Anterior cingulate cortex (tissue), 58 donors: ENCODE results near the gene CEP120.

Experiments
- DNase-seq, 58 donors: peaks; one replicate each; lab custom pipeline; 2025; lab: John Stamatoyannopoulos, UW

Gene CEP120

DNA sequence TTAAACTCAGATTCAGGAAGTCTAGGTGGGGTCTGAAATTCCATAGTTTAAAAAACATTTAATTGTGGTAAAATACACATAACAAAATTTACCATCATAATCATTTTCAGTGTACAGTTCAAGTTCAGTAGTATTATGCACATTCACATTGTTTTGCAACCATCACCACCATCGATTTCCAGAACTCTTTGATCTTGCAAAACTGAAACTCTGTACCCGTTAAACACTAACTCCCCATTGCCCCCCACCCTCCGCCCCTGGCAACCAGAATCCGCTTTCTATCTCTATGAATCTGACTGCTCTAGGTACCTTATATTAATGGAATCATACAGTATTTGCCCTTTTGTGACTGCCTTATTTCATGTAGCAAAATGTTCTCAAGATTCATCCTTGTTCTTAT is 117.5 kb downstream of the CEP120 start:
- DNase-seq: no peak

DNA sequence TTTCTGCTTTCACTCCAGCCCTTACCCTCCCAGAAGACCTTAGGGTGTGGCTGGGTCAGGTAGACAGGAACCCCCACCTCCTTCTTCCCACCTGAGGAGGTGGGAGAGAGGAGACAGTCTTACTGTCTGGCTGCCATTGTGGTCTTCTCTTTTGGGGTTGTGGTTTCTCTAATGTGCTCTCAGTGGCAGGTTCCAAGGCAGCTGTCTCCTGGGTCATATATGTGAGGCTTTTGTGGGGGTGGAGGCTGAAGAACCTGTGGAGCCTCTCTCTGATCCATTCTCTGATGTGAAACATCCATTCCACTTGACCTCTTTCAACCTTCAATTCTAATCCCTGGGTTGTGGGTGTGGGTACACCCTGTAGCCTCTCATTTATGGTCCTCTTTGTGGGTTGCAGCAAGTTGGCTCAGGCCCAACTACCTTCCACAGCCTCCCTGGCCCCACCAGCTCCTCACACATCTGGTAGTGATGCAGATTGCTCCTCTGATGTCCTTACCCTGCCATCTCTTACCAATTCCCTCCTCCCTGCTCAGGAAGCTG is 118.4 kb downstream of the CEP120 start:
- DNase-seq: no peak

DNA sequence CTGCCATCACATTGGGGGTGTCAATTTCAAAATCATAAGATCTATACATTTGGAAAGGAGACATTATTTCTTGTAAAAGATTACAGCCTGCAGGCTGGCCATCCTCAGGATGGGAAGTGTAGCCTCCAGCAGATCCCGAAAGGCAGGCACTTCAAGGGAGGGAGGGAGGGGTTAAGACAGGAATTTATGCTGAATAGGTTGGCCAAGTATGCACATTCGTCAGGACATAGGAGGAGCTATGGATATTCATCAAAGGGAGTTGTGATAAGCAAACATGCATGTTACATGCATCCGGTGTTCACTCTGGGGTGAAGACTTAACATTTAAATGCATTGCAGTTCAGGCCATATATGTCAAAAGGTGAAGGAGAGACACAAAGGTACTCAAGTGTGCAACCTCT is 119.4 kb downstream of the CEP120 start:
- DNase-seq: no peak

DNA sequence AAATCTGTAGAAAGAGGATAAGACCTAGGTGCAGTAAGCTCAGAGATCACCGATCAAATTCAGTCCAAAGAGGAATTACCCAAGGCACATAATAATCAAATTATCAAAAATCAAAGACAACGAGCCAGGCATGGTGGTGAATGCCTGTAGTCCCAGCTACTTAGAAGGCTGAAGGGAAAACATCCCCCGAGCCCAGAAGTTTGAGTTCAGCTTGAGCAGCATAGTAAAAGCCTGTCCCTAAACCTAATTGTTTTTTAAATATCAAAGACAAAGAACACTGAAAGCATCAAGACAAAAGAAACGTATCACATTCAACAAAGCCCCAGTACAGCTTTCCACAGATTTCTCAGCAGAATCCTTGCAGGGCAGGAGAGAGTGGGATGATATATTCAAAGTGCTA is 122.9 kb downstream of the CEP120 start:
- DNase-seq: no peak

DNA sequence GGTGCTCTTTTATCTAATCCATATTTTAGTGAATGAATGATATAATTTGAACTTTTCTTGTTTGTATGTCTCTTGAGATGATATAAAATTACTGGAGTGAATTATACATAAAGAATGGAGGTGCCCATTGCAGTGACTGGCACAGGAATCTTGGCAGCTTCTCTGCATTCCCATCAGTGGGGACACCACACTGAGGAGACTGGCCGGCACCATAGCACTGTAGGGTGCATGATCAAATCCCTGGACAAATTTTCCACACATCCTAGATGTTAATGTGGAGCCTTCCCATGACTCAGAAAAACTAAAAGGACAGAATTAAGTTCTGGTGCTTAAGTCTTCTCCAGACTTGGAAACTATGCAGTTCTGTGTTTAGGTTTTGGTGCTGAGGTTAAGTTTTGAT is 124.1 kb downstream of the CEP120 start:
- no peak for DNase-seq

- no peak for DNase-seq
These were observed 124.7 kb downstream of the CEP120 start for GRCh38 chr5:123298335-123299030.

- DNase-seq: no peak
These were observed 125.3 kb downstream of the CEP120 start for GRCh38 chr5:123297866-123298265.

DNA sequence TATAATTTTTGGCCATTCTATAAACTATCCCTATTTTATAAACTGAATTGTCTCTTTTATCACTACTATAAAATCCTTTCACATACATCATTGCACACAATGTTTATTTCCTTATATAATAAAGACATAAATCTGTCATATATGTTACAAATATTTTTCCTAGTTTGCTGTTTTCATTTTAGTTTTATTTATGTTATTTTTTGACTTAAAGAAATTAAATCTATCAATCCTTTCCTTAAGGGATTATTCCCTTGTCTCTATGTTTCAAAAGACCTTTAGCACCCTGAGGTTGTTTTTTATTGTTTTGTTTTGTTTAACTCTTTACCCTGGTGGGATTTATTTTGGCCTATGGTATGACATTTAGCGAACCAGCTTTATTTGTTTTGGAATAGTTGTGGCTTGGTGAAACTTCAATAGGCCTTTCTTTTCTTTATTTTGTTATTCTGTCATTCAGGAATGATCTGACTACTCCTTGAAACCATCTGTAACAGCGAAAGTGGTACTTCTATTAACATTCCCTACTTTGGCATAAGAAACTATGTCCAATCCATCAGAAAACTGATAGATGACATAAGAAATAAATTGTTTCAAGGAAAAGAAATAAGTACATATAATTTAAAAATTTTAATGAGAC is 125.9 kb downstream of the CEP120 start:
- no peak for DNase-seq
